Fibroblast of lung (primary cell): ENCODE data around the gene CELSR2. TPM values are rescaled to one million over a fixed set of nuclear protein-coding genes. Genes with fewer than 3 reads are reported as not detected.

ENCODE experiments used
- DNase-seq, 2 donors: peaks; one replicate each; pipeline versions ENCODE4 v3.0.0 to v3.0.0-alpha.2; 2010; ENCODE audit warnings: low read depth in 2 of 2
- H2AFZ ChIP-seq: 2 replicates; pipeline ENCODE4 v1.5.1; 2012; ENCODE audit warnings: low read length, control low read depth, inconsistent platforms
- H3K27ac ChIP-seq: 2 replicates; pipeline ENCODE4 v1.5.1; 2011; ENCODE audit warnings: low read length, control low read depth; ENCODE audit not compliant: insufficient read depth
- H3K27me3 ChIP-seq: 2 replicates; pipeline ENCODE4 v1.5.1; 2011; ENCODE audit warnings: mild to moderate bottlenecking, low read length; ENCODE audit not compliant: control insufficient read depth, insufficient read depth
- H3K36me3 ChIP-seq: 2 replicates; pipeline ENCODE4 v1.5.1; 2011; ENCODE audit warnings: low read length; ENCODE audit not compliant: control insufficient read depth, insufficient read depth
- H3K4me1 ChIP-seq: 2 replicates; pipeline ENCODE4 v1.5.1; 2011; ENCODE audit warnings: low read length; ENCODE audit not compliant: control insufficient read depth, insufficient read depth; ENCODE audit errors: extremely low read depth
- H3K4me2 ChIP-seq: 2 replicates; pipeline ENCODE4 v1.5.1; 2011; ENCODE audit warnings: low read length, control low read depth; ENCODE audit not compliant: insufficient read depth; ENCODE audit errors: extremely low read depth
- H3K4me3 ChIP-seq, 4 experiments: fragments of 200-600 bp in 1 of 4; sonication (generic) in 1 of 4; replicated peaks in 1 of 4; 2 replicates each; pipeline ENCODE4 v1.5.1; 2011 to 2016; ENCODE audit warnings: low read length in 4 of 4, low read depth in 3 of 4, mild to moderate bottlenecking in 3 of 4, control low read depth in 2 of 4, inconsistent platforms in 1 of 4, mixed read lengths in 1 of 4; ENCODE audit not compliant: insufficient read depth in 1 of 4; ENCODE audit errors: control extremely low read depth in 1 of 4
- H3K79me2 ChIP-seq: 2 replicates; pipeline ENCODE4 v1.5.1; 2012; ENCODE audit warnings: mild to moderate bottlenecking, low read length, inconsistent platforms; ENCODE audit not compliant: control insufficient read depth, insufficient read depth
- H3K9ac ChIP-seq: 2 replicates; pipeline ENCODE4 v1.5.1; 2011; ENCODE audit warnings: mild to moderate bottlenecking, low read length, control low read depth; ENCODE audit not compliant: insufficient read depth
- H3K9me3 ChIP-seq: 2 replicates; pipeline ENCODE4 v1.5.1; 2012; ENCODE audit warnings: low read depth, low read length; ENCODE audit not compliant: control insufficient read depth, insufficient read depth
- H4K20me1 ChIP-seq: 2 replicates; pipeline ENCODE4 v1.5.1; 2011; ENCODE audit warnings: low read length; ENCODE audit not compliant: control insufficient read depth, insufficient read depth; ENCODE audit errors: extremely low read depth
- EZH2 ChIP-seq: IDR thresholded peaks from 2 replicates; pipeline ENCODE4 v1.5.1; 2012; ENCODE audit warnings: low read length, control low read depth, mild to moderate bottlenecking; ENCODE audit errors: missing control alignments
- polyA plus RNA-seq, 2 donors: library from polyadenylated mRNA; depleted of rRNA in 1 of 2; stranded (reverse) in 1 of 2; unstranded in 1 of 2; fragments of >200 nt; gene quantifications; 2 replicates each; pipeline ENCODE4 v1.2.1, GENCODE V29; 2011 to 2012; ENCODE audit warnings: missing spikeins in 1 of 2
- total RNA-seq: library from RNA; depleted of rRNA; stranded (reverse); fragments of >200 nt; gene quantifications from 2 replicates; pipeline ENCODE4 v1.2.1, GENCODE V29; 2014
- TF ChIP-seq, protein P1 (sequence below), 2 donors: IDR thresholded peaks in 1 of 2; conservative IDR thresholded peaks in 1 of 2; 1 replicate in 1 of 2; 2 replicates in 1 of 2; pipeline ENCODE4 v1.5.1; 2011 to 2012; ENCODE audit warnings: low read length in 2 of 2, control low read depth in 1 of 2, inconsistent platforms in 1 of 2, low read depth in 1 of 2, mild to moderate bottlenecking in 1 of 2

CELSR2 gene
- total and polyA plus RNA-seq, 2 donors (not counting 1 experiment from before 2014, with no cell fraction given) = 0.67 to 3.5 TPM

DNA sequence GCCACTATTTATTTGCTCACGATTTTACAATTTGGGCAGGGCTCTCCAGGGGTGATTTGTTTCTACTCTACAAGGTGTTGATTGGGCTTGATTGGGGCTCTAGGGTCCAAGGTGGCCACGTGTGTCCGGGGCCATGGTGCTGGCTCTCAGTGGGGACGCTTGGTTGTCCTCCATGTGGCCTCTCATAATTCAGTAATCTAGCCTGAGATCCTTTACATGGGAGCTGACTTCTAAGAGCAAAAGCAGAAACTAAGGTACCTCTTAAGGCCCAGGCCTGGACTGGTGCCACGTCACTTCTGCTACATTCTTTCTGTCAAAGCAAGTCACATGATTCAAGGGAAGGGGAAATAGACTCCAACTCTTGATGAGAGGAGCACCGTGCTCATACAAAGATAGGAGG, 41.7 kb downstream of the CELSR2 start:
- H3K9ac ChIP-seq = no peak overlapping the region
- no peak overlapping the region for H3K4me3 ChIP-seq
- no peaks in the 10 kb centered on the region for H3K27me3 ChIP-seq
- TF ChIP-seq, protein P1, sequence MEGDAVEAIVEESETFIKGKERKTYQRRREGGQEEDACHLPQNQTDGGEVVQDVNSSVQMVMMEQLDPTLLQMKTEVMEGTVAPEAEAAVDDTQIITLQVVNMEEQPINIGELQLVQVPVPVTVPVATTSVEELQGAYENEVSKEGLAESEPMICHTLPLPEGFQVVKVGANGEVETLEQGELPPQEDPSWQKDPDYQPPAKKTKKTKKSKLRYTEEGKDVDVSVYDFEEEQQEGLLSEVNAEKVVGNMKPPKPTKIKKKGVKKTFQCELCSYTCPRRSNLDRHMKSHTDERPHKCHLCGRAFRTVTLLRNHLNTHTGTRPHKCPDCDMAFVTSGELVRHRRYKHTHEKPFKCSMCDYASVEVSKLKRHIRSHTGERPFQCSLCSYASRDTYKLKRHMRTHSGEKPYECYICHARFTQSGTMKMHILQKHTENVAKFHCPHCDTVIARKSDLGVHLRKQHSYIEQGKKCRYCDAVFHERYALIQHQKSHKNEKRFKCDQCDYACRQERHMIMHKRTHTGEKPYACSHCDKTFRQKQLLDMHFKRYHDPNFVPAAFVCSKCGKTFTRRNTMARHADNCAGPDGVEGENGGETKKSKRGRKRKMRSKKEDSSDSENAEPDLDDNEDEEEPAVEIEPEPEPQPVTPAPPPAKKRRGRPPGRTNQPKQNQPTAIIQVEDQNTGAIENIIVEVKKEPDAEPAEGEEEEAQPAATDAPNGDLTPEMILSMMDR (conservative IDR thresholded peaks at IDR 0.05 in 1 of 2, IDR thresholded peaks at IDR 0.05 in 1 of 2; ENCODE audit: low read depth in 1 of 2, low read length in 2 of 2) = no peak
- no peak for TF ChIP-seq EZH2
- H3K27ac ChIP-seq = no peak overlapping the region
- no peak overlapping the region for H2AFZ ChIP-seq
- H3K36me3 ChIP-seq = no peaks in the 10 kb centered on the region
- no peaks in the 10 kb centered on the region for H3K4me1 ChIP-seq
- no peaks in the 10 kb centered on the region for H4K20me1 ChIP-seq
- no peak for DNase-seq
- no peak overlapping the region for H3K4me2 ChIP-seq
- no peaks in the 10 kb centered on the region for H3K9me3 ChIP-seq
- no peaks in the 10 kb centered on the region for H3K79me2 ChIP-seq

DNA sequence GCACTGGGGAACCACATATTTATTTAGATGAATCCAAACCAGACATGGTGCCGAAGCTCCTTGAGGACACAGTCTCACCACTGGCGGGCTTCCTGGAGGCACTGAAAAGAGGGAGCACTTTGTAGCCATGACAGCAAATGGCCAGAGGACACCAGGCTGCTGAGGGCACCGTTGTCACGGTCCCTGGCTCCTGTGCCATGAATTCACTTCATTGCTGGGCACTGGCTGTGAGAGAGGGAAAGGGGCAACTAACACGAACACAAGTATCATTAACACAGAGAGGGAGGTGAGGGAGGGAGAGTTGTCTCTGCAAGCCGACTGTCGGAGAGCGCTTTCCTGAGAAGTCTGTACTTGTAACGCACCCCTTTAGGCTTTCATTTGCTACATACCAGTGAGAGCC, 43.0 kb downstream of the CELSR2 start:
- H3K9me3 ChIP-seq = no peaks in the 10 kb centered on the region
- no peaks in the 10 kb centered on the region for H3K27me3 ChIP-seq
- no peaks in the 10 kb centered on the region for H3K79me2 ChIP-seq
- H4K20me1 ChIP-seq = no peaks in the 10 kb centered on the region
- no peak for TF ChIP-seq EZH2
- TF ChIP-seq, protein P1 (conservative IDR thresholded peaks at IDR 0.05 in 1 of 2, IDR thresholded peaks at IDR 0.05 in 1 of 2; ENCODE audit: low read depth in 1 of 2, low read length in 2 of 2) = no peak
- no peak overlapping the region for H3K27ac ChIP-seq
- H3K4me3 ChIP-seq = no peak overlapping the region
- DNase-seq = no peak
- no peaks in the 10 kb centered on the region for H3K36me3 ChIP-seq
- no peaks in the 10 kb centered on the region for H3K4me1 ChIP-seq
- H2AFZ ChIP-seq = no peak overlapping the region
- H3K9ac ChIP-seq = no peak overlapping the region
- H3K4me2 ChIP-seq = no peak overlapping the region

DNA sequence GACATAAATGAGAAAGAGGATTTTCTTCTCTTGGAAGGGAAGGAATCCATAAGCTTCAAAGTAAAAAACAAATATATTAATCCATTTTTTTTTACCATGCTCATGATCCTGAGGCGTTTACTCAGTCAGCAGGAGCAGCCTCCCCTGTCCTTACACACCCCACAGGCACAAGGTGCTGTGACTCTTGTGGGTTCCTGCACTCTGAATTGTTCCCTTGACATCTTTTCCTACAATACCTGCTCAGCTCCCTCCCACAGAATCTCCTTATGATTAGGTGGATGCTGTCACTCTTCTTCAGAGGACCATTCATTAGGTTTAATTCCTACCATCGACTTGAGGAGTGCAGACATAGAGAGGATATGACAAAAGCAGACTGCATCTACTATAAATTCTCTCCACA, 43.7 kb downstream of the CELSR2 start:
- Histone ChIP-seq H3K9ac (no peak overlapping the region), H3K9me3 (no peaks in the 10 kb centered on the region), H3K36me3 (no peaks in the 10 kb centered on the region), H3K4me3 (no peak overlapping the region), H3K4me2 (no peak overlapping the region), H2AFZ (no peak overlapping the region), H3K27me3 (no peaks in the 10 kb centered on the region), H3K27ac (no peak overlapping the region), H3K4me1 (no peaks in the 10 kb centered on the region), H4K20me1 (no peaks in the 10 kb centered on the region), H3K79me2 (no peaks in the 10 kb centered on the region)
- DNase-seq = no peak
- TF ChIP-seq, protein P1 (conservative IDR thresholded peaks at IDR 0.05 in 1 of 2, IDR thresholded peaks at IDR 0.05 in 1 of 2; ENCODE audit: low read depth in 1 of 2, low read length in 2 of 2) = no peak
- no peak for TF ChIP-seq EZH2
